HuH-7.5 (cell line): ENCODE results near the gene FAAP20.
A peak's percentile ranks its signal among the peaks of the same experiment; 100 is the strongest.

ENCODE experiments used
- DNase-seq: peaks from one replicate; pipeline ENCODE4 v3.0.0; 2011; ENCODE audit warnings: low spot score

The FAAP20 gene

DNA sequence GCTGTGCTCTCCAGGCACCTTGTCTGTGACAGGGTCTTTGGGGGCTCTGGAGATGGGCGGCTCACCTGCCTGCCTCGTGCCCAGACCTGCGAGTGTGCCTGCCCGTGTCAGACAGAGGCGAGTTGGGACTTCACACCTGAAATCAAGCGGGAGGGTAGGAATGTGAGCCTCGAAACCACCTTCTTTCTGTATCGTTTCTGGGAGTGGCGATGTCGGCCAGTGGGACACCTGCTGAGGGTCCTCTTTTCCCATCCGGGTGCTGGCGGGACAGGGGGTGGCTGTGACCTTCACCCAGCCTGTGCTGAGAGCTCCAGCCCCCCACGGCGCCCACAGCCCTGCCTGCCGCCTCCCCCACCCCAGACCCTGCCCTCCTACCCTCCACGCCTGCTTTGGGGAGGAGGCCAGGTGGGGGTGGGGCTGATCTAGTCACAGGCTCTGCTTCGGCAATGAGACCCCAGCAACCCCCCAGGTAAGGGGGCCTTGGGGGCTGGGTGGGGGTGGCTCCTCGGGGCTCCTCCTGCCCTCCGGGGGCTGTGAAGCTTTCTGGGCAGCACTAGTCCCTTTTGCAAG, 15.6 kb upstream of the FAAP20 start:
- no peak for DNase-seq

DNA sequence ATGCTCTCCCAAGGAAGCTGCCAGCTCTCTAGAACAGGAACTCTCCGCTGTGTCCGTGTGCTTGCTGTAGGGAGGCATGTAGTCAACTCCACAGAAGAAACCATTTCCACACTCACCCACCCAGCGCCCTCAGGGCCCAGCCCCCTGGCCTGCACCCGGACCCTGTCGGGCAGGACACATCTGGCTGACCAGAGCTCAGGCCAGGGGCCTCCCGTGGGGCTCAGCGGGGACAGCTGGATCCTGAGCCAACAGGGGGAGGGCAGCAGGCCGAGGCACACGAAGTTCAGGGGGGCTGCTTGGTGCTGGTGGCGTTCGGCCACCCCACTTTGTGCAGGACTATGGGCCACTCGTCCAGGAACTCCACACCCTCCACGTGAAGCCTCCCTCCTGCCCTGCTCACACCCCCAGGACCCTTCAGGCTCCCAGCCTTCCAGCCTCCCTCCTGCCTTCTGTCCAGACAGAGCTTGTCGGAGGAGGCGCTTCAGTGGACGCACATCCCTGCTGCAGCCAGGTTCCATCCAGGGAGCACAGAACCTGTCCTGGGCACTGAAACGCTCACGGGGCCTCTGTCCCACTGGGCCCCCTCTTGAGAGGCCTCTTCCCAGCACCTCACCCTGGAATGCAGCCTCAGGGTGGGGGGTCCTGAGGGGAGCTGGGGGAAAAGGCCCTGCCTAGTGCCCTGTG, 15.0 kb upstream of the FAAP20 start:
- DNase-seq, result no peak

DNA sequence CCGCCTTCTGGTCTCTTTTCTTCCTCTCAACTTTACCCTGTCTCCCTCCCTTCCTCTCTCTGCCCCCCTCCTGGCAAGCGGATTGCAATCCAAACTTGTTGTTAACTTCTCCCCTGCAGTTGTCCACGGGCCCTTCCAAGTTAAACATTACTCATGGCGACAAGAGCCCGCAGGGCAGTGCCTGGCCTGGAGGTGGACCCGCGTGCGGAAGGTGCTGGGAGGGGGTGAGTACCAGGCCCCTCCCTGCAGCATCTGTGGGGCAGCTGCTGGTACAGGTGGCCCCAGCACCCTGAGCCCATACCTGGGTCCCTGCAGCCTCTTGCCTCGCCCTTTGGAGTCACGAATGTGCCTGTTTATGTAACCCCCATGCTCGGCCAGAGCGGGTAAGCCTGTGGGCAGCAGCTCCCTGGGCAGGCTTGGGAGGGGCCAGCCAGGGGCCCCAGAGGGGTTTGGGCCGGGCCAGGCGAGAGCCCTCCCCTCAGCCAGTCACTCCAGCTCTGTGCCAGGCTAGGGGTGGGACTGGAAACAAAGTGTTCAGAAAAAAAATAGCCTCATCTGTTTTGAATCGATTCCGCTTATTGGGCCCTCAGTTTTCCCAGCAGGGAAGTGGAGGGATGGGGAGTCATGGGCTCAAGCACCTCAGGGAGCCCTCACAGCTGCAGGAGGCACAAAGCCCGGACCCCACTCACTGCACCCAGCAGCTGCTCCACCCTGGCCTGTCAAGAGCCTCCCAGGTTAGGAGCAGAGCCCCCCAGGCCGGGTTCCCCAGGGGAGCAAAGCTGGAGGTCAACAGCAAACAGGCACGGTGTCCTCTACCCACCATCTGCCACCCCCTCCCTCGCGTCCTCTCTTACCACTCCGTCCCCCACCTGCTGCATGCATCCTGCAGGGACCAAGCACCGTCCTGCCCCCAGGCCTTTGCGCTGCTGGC, 14.0 kb upstream of the FAAP20 start:
- peak; percentile 88 for DNase-seq

DNA sequence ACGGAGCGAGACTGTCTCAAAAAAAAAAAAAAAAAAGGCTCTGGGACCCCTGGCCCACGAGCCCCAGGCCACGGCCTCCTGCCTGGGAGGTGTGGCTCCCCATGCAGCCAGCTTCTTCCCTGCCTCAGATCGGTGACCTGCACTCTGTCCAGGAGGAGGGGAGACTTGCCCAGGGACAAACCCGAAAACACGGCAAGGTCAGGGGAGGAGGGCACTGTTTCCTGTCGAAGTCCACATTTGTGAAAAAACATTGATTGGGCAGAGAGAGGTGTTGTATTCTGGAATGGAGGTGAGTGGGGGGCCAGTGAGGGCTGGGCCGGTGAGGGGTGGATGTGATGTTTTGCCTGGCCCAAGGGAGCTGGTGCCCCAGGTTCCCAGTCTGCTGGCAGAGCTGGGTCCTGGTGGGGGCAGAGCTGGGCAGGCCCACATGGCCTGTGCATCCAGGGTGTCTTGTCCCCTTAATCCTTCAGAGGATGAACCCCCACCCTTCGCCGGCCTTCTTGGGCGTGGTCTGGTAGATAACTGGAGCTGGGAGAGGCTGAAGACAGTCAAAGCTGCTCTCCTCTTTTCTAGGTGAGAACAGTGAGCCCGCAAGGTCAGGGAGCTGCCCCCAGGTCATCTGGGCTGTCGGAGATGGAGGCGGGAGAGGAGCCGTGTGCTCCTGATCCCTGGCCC, 12.4 kb upstream of the FAAP20 start:
- DNase-seq, result no peak

DNA sequence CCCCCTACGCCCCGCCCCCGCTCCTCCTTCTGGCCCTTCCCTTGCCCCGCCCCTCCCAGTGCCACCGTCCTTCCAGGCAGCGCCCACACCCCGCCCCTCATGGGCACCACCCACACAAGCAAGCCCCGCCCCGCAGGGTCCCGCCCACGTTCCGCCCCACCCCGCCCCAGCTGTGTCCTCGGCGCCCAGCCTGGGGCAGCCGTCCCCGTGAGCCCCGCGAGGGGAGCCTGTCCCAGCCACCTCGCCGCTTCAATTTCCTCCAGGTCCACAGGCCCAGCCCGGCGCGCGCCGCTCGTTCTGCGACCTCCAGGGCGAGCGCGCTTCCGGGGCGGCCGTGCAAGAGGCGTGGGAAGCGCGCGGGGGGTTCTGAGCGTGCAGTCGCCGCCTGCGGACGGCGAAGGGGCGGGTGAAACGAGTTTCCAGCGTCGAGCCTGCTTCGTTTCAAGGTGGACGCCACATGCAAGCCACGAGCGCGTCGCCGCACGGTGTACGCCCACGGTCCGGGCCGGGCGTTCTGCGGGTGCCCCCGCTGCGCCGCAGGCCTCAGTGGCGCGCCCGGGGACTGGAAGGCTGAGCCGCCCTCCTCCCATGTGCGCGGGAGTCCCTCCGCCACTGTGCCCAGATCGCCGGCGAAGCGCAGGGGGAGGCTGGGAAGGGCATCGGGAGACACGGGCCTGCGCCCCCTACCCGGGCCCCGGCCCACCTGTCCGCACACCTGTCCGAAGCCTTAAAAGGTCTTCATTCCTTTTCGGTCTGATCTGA, 10.8 kb upstream of the FAAP20 start:
- DNase-seq, result peak; percentile 87

DNA sequence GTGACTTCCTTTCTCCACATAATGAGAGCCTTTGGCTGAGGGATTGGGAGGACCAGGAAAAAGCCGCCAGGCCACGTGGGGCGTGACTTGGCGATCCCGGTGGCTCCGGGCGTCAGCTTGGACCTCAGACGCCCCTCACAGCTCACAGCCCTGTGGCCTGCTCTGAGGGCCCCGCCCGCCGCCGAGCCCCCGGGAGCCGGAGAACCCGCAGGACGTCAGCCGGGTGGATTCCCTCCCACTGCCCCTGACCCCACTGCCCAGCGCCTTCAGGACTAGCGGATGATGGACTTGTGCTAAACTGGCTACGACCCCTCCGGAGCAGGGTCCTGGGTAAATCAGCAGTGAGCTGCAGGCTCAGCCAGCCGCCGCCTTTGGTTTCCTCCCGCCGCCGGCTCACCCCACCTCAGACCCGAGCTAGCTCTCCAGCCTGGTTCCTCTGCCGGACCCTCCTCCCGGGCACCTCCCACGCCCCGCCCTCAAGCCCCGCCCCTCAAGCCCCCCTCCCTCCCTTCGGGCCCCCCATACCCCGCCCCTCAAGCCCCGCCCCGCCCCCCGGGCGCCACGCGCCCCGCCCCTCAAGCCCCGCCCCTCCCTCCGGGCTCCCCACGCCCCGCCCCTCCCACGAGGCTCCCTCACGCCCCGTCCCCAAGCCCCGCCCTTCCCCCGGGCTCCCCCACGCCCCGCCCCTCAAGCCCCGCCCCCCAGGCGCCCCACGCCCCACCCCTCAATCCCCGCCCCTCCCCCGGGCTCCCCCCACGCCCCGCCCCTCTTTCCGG, 10.0 kb upstream of the FAAP20 start:
- peak; percentile 92 for DNase-seq

DNA sequence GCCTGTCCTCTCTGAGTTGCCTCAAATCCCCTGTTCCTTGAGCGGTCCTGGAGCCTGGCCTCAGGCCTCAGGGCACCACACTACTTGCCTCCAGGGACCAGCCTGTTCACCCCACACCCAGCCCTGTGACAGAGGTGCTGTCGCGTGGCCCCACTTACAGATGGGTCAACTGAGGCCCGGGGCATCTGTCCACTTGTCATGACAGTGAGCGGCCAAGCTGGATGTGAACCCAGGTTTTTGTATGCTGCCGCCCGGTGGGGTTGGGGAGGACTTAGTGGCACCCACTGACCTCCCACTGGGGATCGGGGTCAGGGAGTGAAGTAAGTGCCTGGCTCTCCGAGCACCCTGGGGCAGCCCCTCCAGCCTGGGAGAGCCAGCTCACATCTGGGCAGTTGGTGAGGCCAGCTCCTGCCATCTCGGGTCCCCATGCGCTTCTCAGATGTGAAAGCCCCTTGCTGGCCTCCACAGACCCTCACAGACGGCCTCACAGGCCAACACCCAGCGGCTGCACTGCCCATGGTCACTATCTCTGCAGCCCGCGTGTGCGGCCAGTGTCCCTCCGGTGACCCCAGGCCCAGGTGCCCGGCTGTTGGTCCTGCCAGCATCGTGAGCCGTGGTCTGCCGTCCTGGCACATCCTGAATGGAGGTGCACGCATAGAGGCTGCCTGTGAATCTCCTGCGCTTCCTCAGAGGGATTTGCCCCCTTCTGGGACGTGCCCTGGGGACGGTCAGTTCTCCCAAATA, 9.3 kb upstream of the FAAP20 start:
- DNase-seq, result no peak

DNA sequence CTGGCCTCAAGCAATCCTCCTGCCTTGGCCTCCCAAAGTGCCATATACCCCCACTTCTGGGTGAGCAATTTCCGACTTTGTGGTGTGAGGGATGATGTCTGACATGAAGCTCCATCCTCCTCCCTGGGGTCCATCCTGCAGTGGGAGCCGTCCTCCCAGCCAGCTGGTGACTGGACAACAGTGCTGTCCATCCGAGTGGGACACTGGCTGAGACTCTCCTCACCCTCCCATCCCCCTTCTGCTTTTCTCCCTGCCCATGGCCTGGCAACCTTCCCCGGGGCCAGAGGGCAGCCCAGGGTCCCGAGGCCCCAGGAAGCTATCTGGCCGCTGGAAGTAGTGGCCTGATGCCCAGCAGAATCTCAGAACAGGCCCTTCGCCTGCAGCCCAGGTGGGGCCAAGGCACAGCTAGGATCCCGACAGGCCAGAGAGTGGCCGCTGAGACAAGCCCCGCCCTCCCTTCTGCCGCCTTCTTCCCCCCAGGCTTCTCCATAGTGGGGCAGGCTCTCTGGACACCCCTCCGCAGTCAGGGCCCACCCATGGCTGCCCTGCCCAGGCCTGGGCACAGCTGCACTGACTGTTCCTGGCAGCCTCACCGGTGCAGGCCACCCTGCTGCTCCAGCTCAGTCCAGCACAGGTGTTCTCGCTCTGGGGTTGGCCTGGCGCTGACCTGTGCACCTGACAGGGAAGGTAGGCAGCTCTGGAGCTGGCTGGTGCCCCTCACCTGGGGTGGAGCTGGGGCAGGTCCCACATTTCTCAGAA, 8.4 kb upstream of the FAAP20 start:
- no peak for DNase-seq

DNA sequence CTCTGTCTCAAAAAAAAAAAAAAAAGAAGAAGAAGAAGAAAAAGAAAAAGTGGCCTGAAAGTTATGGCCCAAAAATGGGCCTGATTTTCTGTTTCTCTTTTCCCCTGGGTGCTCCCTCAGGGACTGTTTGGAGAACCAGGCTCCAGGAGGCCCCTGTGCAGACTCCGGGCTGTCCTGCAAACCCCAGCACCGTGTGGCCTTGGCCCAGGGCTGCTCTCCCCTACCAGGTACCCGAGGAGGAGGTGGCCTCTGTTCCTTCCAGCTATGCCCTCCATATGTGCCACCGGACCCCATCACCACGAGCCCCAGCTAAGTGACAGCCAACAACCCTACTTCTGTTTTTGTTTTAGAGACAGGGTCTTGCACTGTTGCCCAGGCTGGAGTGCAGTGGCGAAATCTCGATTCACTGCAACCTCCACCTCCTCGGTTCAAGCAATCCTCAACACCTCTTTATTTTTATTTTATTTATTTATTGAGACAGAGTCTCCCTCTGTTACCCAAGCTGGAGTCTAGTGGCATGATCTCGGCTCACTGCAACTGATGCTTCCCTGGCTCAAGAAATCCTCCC, 7.5 kb upstream of the FAAP20 start:
- DNase-seq, result no peak

DNA sequence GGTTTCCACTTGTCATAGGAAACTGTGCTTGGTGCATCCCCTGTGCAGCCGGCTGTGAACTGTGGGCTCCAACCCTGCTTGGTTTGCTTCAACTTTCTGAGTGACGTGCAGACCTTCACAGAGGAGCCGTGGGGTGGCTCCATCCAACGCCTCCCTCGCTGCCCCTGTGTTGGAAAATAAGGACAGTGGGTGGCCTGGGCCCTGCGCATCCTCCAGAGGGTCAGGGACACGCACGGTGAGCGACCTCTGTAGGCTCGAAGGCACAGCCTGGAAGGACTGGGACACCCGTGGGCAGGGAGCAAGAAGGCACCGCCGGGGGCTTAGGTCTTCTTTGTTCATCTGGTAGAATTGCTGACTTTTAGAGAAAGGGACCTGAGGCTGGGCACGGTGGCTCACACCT, 6.5 kb upstream of the FAAP20 start:
- no peak for DNase-seq

DNA sequence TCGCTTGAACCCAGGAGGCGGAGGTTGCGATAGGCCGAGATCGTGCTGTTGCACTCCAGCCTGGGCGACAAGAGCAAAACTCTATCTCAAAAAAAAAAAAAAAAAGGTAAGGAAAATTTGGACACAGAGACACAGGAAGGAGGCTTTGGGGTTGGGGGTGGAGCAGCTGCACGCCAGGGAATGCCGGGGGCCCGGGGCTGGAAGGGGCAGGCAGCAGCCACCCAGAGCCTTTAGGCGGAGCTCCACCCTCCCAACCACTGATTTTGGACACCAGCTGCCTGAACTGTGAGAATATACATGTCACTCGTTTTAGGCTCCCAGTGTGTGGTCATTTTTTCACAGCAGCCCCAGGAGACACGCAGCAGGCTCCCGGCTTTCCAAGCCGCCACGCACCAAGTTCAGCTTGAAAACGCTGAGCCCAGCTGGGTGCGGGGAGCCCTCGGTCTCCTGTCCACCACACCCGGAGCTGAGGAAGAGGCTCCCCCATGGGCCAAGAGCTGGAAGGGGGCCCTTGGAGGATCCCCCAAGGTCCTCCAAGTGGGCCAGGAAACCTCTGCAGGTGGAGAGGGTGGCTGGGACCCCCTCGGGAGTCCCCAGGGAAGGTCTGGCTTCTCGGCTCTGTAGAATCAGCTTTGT, 5.9 kb upstream of the FAAP20 start:
- DNase-seq, result no peak

DNA sequence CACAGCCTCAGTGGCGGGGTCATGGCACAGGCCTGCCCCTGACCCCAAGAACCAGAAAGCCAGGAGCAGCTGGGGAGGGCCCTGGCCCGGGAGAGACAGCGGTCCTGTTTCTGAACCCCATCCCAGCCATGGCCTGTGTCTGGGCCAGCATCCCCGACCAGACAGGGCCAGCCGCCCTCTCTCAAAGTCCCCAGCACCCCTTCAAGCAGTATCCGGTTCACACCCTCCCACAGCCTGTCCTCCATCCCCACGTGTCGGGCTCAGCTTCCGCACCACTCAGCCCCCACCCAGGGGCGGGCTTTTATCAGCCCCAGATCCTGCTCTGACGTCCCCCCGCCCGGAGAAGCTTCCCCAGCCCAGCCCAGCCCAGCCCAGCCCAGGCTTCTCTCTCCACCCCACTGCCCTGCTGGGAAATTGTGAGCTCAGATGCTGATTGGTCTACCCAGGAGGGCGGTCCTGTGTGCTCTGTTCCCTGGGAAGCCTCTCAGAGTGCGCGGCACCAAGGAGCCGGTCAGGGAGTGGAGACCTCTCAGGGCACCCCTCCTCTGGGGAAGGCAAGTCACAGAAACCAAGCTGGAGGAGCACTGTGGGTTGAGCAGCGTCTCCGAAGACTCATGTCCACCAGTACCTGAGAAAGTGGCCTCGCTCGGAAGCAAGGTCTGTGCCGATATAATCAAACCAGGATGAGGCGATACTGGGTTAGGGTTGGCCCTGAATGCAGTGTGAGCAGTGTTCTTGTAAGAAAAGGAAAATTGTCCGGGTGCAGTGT, 4.7 kb upstream of the FAAP20 start:
- DNase-seq, result peak; percentile 98

DNA sequence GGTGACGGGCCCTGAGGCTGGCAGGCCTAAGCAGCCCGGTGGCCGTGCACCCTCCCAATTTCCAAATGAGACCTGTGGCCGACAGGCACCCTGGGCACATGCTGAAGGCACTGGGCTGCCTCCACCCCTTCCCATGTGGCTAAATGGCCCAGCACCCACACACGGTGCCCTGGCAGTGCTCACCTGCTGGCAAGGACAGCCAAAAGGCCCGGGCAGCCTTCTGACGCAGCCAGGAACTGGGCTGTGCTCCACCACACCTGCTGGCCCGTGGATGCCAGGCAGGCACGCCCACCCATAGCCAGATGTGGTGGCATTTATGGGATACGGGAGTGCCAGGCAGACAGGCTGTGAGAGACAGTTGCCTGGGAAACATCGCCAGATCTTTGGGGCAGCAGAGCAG, 4.0 kb upstream of the FAAP20 start:
- no peak for DNase-seq

DNA sequence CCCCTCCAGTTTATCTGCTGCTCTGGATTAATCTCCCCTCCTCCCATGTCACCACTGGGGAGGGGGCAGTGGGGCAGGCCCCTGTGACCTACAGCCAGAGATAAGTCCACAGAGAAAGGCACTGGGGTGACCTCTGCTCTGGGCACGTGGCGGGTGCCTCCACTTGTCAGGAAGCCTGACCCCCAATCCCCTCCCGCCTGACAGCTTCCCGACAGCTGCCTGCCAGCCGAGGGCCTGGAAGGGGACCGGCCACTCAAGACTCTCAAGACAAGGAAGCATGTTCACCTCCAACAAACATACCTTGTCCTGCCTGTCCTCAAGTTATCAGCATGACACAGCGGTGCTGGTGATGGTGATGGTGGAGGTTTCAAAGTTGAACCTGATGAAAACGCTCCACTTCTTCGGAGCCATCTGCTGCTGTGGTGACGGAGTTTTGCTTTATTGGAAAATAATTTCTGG, 3.2 kb upstream of the FAAP20 start:
- DNase-seq, result no peak

DNA sequence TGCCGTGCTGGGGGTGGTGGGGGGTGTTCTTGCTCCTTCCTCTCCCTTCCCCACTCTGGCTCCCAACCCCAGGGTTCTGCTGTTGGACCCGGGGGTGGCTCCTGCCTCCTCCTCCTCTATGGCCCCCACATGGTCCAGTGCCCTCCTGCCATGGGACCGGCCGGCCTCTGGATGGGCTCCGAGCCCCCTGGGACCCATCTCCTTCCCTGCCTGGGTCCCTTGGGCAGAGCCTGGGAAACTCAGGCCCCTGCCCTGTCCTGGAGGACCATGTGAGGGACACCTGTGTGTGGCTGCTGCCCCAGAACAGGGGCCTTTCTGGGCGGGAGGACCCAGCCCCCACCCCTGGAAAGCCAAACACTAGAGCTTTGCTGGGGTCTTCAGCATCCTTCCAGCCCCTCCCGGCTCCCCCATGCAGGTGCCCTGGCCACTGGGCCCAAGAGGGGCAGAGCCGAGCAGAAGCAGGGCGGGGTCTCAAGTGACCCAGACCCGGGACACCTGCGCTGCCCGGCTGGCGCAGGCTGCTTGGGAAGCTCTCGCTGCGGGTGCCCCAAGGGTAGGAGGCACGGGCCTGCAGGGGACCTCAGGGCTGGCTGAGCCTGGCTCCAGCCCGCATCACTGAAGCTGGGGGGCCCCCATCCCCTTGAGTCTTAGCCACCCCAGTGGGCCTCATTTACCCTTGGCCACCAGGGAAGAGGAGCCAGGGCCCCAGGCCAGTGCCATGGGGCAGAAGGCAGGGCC, 2.5 kb upstream of the FAAP20 start:
- no peak for DNase-seq

DNA sequence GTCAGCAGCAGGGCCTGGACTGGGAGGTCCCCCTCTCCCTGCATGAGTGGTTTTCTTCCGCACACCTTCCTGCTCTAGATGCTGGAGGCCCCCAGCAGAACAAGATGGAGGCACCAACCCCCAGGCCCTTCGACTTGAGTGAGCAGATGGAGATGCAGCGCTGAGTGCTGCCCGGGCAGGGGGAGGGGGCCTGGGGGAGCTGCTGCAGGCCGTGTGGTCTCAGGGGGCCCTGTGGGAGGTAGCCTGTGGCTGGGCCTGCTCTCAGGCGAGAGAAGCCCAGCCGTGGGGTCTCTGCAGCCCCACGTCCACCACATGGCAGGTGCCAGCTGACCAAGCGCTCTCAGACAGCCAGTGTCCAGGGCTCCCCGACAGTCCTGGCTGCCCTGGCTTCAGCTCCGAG, 1.2 kb upstream of the FAAP20 start:
- DNase-seq, result no peak
